ENCODE data around the gene CYBC1.

GRCh38 chr17:82491196-82491530 is 40.6 kb upstream of the CYBC1 start:
- TF ChIP-seq CTCF (IDR thresholded peaks at IDR 0.05) = no peak
- no peak for TF ChIP-seq POLR2A (IDR thresholded peaks at IDR 0.05)

Measured in testis (tissue), 2 donors.